PC-9 (cell line): Measurements from ENCODE around the gene CEP55.

ENCODE experiments used
- CTCF ChIP-seq: fragments of 200-600 bp; sonication (generic); conservative IDR thresholded peaks from 2 replicates; pipeline ENCODE4 v1.6.1; 2017; ENCODE audit warnings: mixed run types, antibody characterized with exemption, mild to moderate bottlenecking, moderate library complexity
- EZH2 ChIP-seq: fragments of 200-600 bp; sonication (generic); IDR thresholded peaks from 2 replicates; pipeline ENCODE4 v1.8.0; 2017; ENCODE audit warnings: antibody characterized with exemption, low read depth

GRCh38 chr10:93468461-93469213 is 27.8 kb upstream of the CEP55 start:
- TF ChIP-seq CTCF: no peak
- TF ChIP-seq EZH2: no peak
